CD14-positive monocyte (primary cell): ENCODE data around the gene CMTM4. TPM values are rescaled to one million over a fixed set of nuclear protein-coding genes. Genes with fewer than 3 reads are reported as not detected.

Source experiments
- DNase-seq, 3 donors: peaks; one replicate each; pipeline ENCODE4 v3.0.0-alpha.2; 2011 to 2022
- H2AFZ ChIP-seq: 2 replicates; pipeline ENCODE4 v1.6.0; 2012; ENCODE audit warnings: mild to moderate bottlenecking, low read depth, low read length, inconsistent platforms; ENCODE audit not compliant: insufficient read depth, poor library complexity, severe bottlenecking
- H3K27ac ChIP-seq, 2 donors: 1 replicate in 1 of 2; 2 replicates in 1 of 2; pipeline ENCODE4 v1.5.1; 2012 to 2013; ENCODE audit warnings: low read length in 2 of 2, control low read depth in 1 of 2, inconsistent platforms in 1 of 2, low read depth in 1 of 2, mild to moderate bottlenecking in 1 of 2
- H3K27me3 ChIP-seq, 2 donors: one replicate each; pipeline versions ENCODE4 v1.6.0 to v1.6.1; 2011 to 2013; ENCODE audit warnings: low read length in 2 of 2; ENCODE audit not compliant: control insufficient read depth in 2 of 2, insufficient read depth in 2 of 2
- H3K36me3 ChIP-seq, 2 donors: replicated peaks in 1 of 2; 1 replicate in 1 of 2; 2 replicates in 1 of 2; pipeline versions ENCODE4 v1.5.1 to v1.6.1; 2012 to 2013; ENCODE audit warnings: low read length in 2 of 2, control low read depth in 1 of 2, inconsistent platforms in 1 of 2, mild to moderate bottlenecking in 1 of 2; ENCODE audit not compliant: insufficient read depth in 2 of 2, control insufficient read depth in 1 of 2
- H3K4me1 ChIP-seq, 2 donors: 1 replicate in 1 of 2; 2 replicates in 1 of 2; pipeline versions ENCODE4 v1.5.1 to v1.6.1; 2012 to 2013; ENCODE audit warnings: low read length in 2 of 2, control low read depth in 1 of 2, inconsistent platforms in 1 of 2, mild to moderate bottlenecking in 1 of 2, moderate library complexity in 1 of 2; ENCODE audit not compliant: insufficient read depth in 2 of 2, control insufficient read depth in 1 of 2
- H3K4me2 ChIP-seq: replicated peaks from 2 replicates; pipeline ENCODE3; 2012; ENCODE audit warnings: low read length, moderate library complexity, mild to moderate bottlenecking; ENCODE audit not compliant: poor library complexity, severe bottlenecking; ENCODE audit errors: extremely low read depth
- H3K4me3 ChIP-seq, 3 experiments: fragments of 200-600 bp in 1 of 3; sonication (generic) in 1 of 3; replicated peaks in 1 of 3; 1 replicate in 2 of 3; 2 replicates in 1 of 3; pipeline ENCODE4 v1.5.1; 2011 to 2013; ENCODE audit warnings: low read length in 3 of 3, mild to moderate bottlenecking in 3 of 3, control low read depth in 2 of 3, low read depth in 2 of 3, inconsistent platforms in 1 of 3, moderate library complexity in 1 of 3
- H3K79me2 ChIP-seq: 2 replicates; pipeline ENCODE4 v1.6.0; 2012; ENCODE audit warnings: mild to moderate bottlenecking, control low read depth, inconsistent platforms, low read length, moderate library complexity; ENCODE audit not compliant: insufficient read depth
- H3K9ac ChIP-seq: 2 replicates; pipeline ENCODE4 v1.6.0; 2017; ENCODE audit warnings: low read length, mild to moderate bottlenecking; ENCODE audit not compliant: insufficient read depth, poor library complexity, severe bottlenecking
- H3K9me3 ChIP-seq, 2 donors: replicated peaks in 1 of 2; 1 replicate in 1 of 2; 2 replicates in 1 of 2; pipeline versions ENCODE4 v1.5.1 to v1.6.1; 2012 to 2013; ENCODE audit warnings: low read length in 2 of 2, control low read depth in 1 of 2; ENCODE audit not compliant: control insufficient read depth in 1 of 2, insufficient read depth in 1 of 2
- H4K20me1 ChIP-seq: 2 replicates; pipeline ENCODE4 v1.6.0; 2012; ENCODE audit warnings: mild to moderate bottlenecking, low read length, control low read depth, moderate library complexity; ENCODE audit not compliant: insufficient read depth
- H3K27ac Mint-ChIP-seq, 7 donors: one replicate each; pipeline ENCODE4 v1.8.0; 2020; ENCODE audit warnings: mild to moderate bottlenecking in 7 of 7, mixed read lengths in 7 of 7, moderate library complexity in 6 of 7, inconsistent platforms in 2 of 7
- H3K27me3 Mint-ChIP-seq, 3 donors: one replicate each; pipeline ENCODE4 v1.8.0; 2021 to 2022; ENCODE audit warnings: low read depth in 3 of 3, mild to moderate bottlenecking in 3 of 3, mixed read lengths in 3 of 3, moderate library complexity in 3 of 3, inconsistent platforms in 1 of 3
- H3K36me3 Mint-ChIP-seq, 2 donors: one replicate each; pipeline ENCODE4 v1.8.0; 2020; ENCODE audit warnings: mixed read lengths in 2 of 2, inconsistent platforms in 1 of 2, mild to moderate bottlenecking in 1 of 2
- H3K4me1 Mint-ChIP-seq: one replicate; pipeline ENCODE4 v1.8.0; 2020; ENCODE audit warnings: mild to moderate bottlenecking, mixed read lengths
- H3K4me3 Mint-ChIP-seq, 2 donors: one replicate each; pipeline ENCODE4 v1.8.0; 2020; ENCODE audit warnings: mild to moderate bottlenecking in 2 of 2, mixed read lengths in 2 of 2, moderate library complexity in 1 of 2
- H3K9me3 Mint-ChIP-seq, 7 donors: one replicate each; pipeline ENCODE4 v1.8.0; 2020 to 2022; ENCODE audit warnings: mixed read lengths in 7 of 7, mild to moderate bottlenecking in 6 of 7, moderate library complexity in 6 of 7, inconsistent platforms in 2 of 7
- CTCF ChIP-seq: fragments of 200-600 bp; IDR thresholded peaks from one replicate; pipeline ENCODE4 v1.8.0; 2022; ENCODE audit warnings: antibody characterized with exemption, mild to moderate bottlenecking
- WGBS: methylation state at CpG from one replicate; pipeline ENCODE4 v1.1.5; 2013; ENCODE audit warnings: missing lambda C conversion rate; ENCODE audit not compliant: insufficient coverage; 5-methylcytosine and 5-hydroxymethylcytosine counted together
- intact Hi-C, 2 donors: fragments of 100-400 bp; cut with micrococcal nuclease; formaldehyde crosslinking; loops; one replicate each; pipeline versions ENCODE4 v1.15.0 to v1.15.1; 2023
- polyA plus RNA-seq, 3 donors: library from polyadenylated mRNA; depleted of rRNA in 1 of 3; unstranded in 2 of 3; stranded (reverse) in 1 of 3; fragments of 300-500 nt in 2 of 3; fragments of >200 nt in 1 of 3; fragmentation: Illumina TruSeq in 2 of 3; gene quantifications; 1 replicate in 2 of 3; 2 replicates in 1 of 3; pipeline ENCODE4 v1.2.3, GENCODE V29; 2012 to 2021

Gene CMTM4
- polyA plus RNA-seq, 3 donors, result 0.41 to 21.2 (median 0.45) TPM

- Mint-ChIP-seq H3K27ac (peak overlapping the region in 1 of 7 donors; percentile 4), H3K36me3 (peaks cover 46 to 55% of the 10 kb centered on the region in 2 donors)
- no peak overlapping the region for H2AFZ ChIP-seq
Observed at GRCh38 chr16:66569827-66570405, 126.6 kb downstream of the CMTM4 start.

GRCh38 chr16:66569131-66569530 lies 127.4 kb downstream of the CMTM4 start:
- WGBS, result no CpG with 5 or more reads among the region's 1 CpG
- H3K4me1 ChIP-seq, result peaks cover 7 to 17% of the 10 kb centered on the region in 2 donors
- H2AFZ ChIP-seq, result no peak overlapping the region
- no peak for DNase-seq
- no peak overlapping the region for H3K4me3 Mint-ChIP-seq
- peaks cover 31 to 40% of the 10 kb centered on the region in 2 donors for H3K36me3 ChIP-seq
- no peak overlapping the region for H3K4me3 ChIP-seq
- no peak overlapping the region for H3K4me2 ChIP-seq
- H3K4me1 Mint-ChIP-seq, result peaks cover 18% of the 10 kb centered on the region
- peak overlapping the region in 2 of 7 donors; percentile 0 to 27 for H3K27ac Mint-ChIP-seq
- H3K36me3 Mint-ChIP-seq, result peaks cover 47 to 61% of the 10 kb centered on the region in 2 donors
- H3K27me3 ChIP-seq, result no peaks in the 10 kb centered on the region
- H3K27ac ChIP-seq, result no peak overlapping the region
- intact Hi-C loops, result loop anchor here in 1 of 2 donors (5.0 kb wide), 1 partner anchor 33 kb away; the partner anchor contains the start of gene CMTM3
- H4K20me1 ChIP-seq, result peaks cover 39% of the 10 kb centered on the region
- TF ChIP-seq CTCF, result no peak
- H3K9ac ChIP-seq, result no peak overlapping the region
- peaks cover 0 to 4% (median 0%) of the 10 kb centered on the region in 7 donors for H3K9me3 Mint-ChIP-seq
- peaks cover 21% of the 10 kb centered on the region for H3K79me2 ChIP-seq
- no peaks in the 10 kb centered on the region for H3K27me3 Mint-ChIP-seq
- no peaks in the 10 kb centered on the region for H3K9me3 ChIP-seq

More at GRCh38 chr16:66569827-66570405, 126.6 kb downstream of the CMTM4 start:
- peaks cover 26 to 32% of the 10 kb centered on the region in 2 donors for H3K36me3 ChIP-seq
- Mint-ChIP-seq H3K4me1 (peaks cover 18% of the 10 kb centered on the region), H3K27me3 (peaks cover 0 to 3% (median 0%) of the 10 kb centered on the region in 3 donors), H3K9me3 (peaks cover 0 to 4% (median 0%) of the 10 kb centered on the region in 7 donors), H3K4me3 (no peak overlapping the region)
- no CpG with 5 or more reads among the region's 3 CpGs for WGBS
- H3K4me3 ChIP-seq, result no peak overlapping the region
- no peak overlapping the region for H3K9ac ChIP-seq
- no peak for TF ChIP-seq CTCF
- peaks cover 13% of the 10 kb centered on the region for H3K79me2 ChIP-seq
- H3K27ac ChIP-seq, result no peak overlapping the region
- DNase-seq, result peak in 2 of 3 donors; percentile 38 to 52
- intact Hi-C loops, result loop anchor here in 1 of 2 donors (5.0 kb wide), 1 partner anchor 32 kb away; the partner anchor contains the start of gene CMTM3
- peaks cover 7 to 17% of the 10 kb centered on the region in 2 donors for H3K4me1 ChIP-seq
- no peak overlapping the region for H3K4me2 ChIP-seq
- H3K9me3 ChIP-seq, result no peaks in the 10 kb centered on the region
- H4K20me1 ChIP-seq, result peaks cover 31% of the 10 kb centered on the region
- no peaks in the 10 kb centered on the region for H3K27me3 ChIP-seq
